Measurements from ENCODE around the gene TUBGCP3. TPM values are rescaled to one million over a fixed set of nuclear protein-coding genes. Genes with fewer than 3 reads are reported as not detected.

The TUBGCP3 gene
- total and polyA plus RNA-seq, 9 of the 15 experiments (the other 6 are each of a cell fraction or from before 2014, with no cell fraction given), result 3.0 to 24.8 (median 15.2) TPM

DNA sequence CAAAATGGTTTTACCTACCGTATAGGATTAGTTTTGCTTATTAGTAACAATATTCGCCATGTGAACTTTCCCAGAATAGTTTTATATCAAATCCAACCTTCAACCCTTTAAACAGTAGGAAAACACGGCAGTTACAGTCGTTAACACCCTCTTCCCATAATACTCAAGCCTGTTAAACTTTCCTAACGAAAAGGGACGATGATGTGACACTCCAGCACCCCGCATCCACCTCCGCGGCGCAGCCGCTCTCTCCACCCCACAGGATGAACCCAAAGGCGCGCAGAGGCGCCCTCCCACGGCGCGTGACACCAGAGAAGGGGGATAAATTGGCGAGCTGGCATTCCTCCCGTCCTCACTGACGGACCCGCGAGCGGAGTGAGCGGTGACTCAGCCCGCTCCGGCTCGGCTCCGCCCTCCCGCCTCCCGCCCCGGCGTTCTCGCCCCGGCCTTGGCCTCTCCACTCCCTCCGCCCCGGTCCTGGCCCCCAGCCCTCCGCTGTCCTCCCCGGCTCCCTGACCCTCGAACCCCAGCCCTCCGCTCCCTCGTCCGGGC is 665 bp downstream of the TUBGCP3 start (continued):
- TF ChIP-seq, protein P1, sequence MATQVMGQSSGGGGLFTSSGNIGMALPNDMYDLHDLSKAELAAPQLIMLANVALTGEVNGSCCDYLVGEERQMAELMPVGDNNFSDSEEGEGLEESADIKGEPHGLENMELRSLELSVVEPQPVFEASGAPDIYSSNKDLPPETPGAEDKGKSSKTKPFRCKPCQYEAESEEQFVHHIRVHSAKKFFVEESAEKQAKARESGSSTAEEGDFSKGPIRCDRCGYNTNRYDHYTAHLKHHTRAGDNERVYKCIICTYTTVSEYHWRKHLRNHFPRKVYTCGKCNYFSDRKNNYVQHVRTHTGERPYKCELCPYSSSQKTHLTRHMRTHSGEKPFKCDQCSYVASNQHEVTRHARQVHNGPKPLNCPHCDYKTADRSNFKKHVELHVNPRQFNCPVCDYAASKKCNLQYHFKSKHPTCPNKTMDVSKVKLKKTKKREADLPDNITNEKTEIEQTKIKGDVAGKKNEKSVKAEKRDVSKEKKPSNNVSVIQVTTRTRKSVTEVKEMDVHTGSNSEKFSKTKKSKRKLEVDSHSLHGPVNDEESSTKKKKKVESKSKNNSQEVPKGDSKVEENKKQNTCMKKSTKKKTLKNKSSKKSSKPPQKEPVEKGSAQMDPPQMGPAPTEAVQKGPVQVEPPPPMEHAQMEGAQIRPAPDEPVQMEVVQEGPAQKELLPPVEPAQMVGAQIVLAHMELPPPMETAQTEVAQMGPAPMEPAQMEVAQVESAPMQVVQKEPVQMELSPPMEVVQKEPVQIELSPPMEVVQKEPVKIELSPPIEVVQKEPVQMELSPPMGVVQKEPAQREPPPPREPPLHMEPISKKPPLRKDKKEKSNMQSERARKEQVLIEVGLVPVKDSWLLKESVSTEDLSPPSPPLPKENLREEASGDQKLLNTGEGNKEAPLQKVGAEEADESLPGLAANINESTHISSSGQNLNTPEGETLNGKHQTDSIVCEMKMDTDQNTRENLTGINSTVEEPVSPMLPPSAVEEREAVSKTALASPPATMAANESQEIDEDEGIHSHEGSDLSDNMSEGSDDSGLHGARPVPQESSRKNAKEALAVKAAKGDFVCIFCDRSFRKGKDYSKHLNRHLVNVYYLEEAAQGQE (IDR thresholded peaks at IDR 0.05; ENCODE audit: borderline replicate concordance), result no peak
- TF ChIP-seq, protein P1 (CRISPR knock-in tag; IDR thresholded peaks at IDR 0.05; ENCODE audit: low read depth), result no peak
- TF ChIP-seq KDM4B (IDR thresholded peaks at IDR 0.05; ENCODE audit: borderline replicate concordance in 2 of 2, low read depth in 1 of 2) (0 out of 4 replicates have a peak, but pooled peaks of 1 of the 2 experiments have one; percentile 45), CCNT2 (IDR thresholded peaks at IDR 0.05; ENCODE audit: borderline replicate concordance, extremely low read depth, insufficient read length, low read depth, low read length) (peak; percentile 55), MAFK (IDR thresholded peaks at IDR 0.05; ENCODE audit: low read length) (0 out of 2 replicates have a peak, but pooled peaks have one; percentile 14), POLR2B (IDR thresholded peaks at IDR 0.05; ENCODE audit: low read depth, partially characterized antibody) (peak; percentile 36)
